SU-DHL-6 (cell line): ENCODE measurements around the gene SACM1L.

Experiments
- CTCF ChIP-seq: fragments of 200-600 bp; sonication (generic); IDR thresholded peaks from one replicate; pipeline ENCODE4 v1.5.1; 2017; ENCODE audit warnings: antibody characterized with exemption, mild to moderate bottlenecking, low read length, moderate library complexity; ENCODE audit not compliant: insufficient read depth, poor library complexity, severe bottlenecking
- EZH2phosphoT487 ChIP-seq: fragments of 200-600 bp; sonication (generic), shearing (Covaris generic); conservative IDR thresholded peaks from 2 replicates; pipeline ENCODE4 v1.6.1; 2018; ENCODE audit warnings: mild to moderate bottlenecking, antibody characterized with exemption, low read length, moderate library complexity, mixed read lengths

- TF ChIP-seq CTCF (no peak), EZH2phosphoT487 (no peak)
Measured at GRCh38 chr3:45781271-45781670, 92.1 kb downstream of the SACM1L start.
